Neural crest cell (in vitro differentiated cells): ENCODE results near the gene PRPF38B. TPM values are rescaled to one million over a fixed set of nuclear protein-coding genes. Genes with fewer than 3 reads are reported as not detected.

Experiments
- DNase-seq: peaks from one replicate; pipeline ENCODE4 v3.0.0; 2021; ENCODE audit warnings: low read depth, mixed read lengths, low spot score
- H3K27ac Mint-ChIP-seq: one replicate; pipeline ENCODE4 v1.8.0; 2021; ENCODE audit warnings: mild to moderate bottlenecking, mixed read lengths; ENCODE audit not compliant: unreplicated experiment
- H3K27me3 Mint-ChIP-seq: 2 replicates; pipeline ENCODE4 v1.8.0; 2021; ENCODE audit warnings: low read depth, mild to moderate bottlenecking, mixed read lengths
- H3K36me3 Mint-ChIP-seq: 2 replicates; pipeline ENCODE4 v1.8.0; 2021; ENCODE audit warnings: low read depth, mild to moderate bottlenecking, mixed read lengths
- H3K4me1 Mint-ChIP-seq: 2 replicates; pipeline ENCODE4 v1.8.0; 2021; ENCODE audit warnings: mixed read lengths
- H3K4me3 Mint-ChIP-seq: one replicate; pipeline ENCODE4 v1.8.0; 2021; ENCODE audit warnings: mild to moderate bottlenecking, mixed read lengths
- H3K9me3 Mint-ChIP-seq: 2 replicates; pipeline ENCODE4 v1.8.0; 2021; ENCODE audit warnings: mixed read lengths
- CTCF ChIP-seq: fragments of 200-600 bp; sonication (generic); conservative IDR thresholded peaks from 2 replicates; pipeline ENCODE4 v1.5.0; 2021; ENCODE audit warnings: antibody characterized with exemption, mild to moderate bottlenecking
- total RNA-seq: library from RNA; stranded (reverse); gene quantifications from 2 replicates; pipeline ENCODE4 v1.2.1, GENCODE V29; 2021

The PRPF38B gene
- total RNA-seq, 1 donor from 2014 or later: 55.2 TPM

- DNase-seq: peak; percentile 100
- peak within 1 kb of the TSS; percentile 99 for H3K27ac Mint-ChIP-seq
- H3K36me3 Mint-ChIP-seq: no peaks in the 10 kb centered on the region
- TF ChIP-seq CTCF: peak; percentile 97
- peaks cover 17% of the 10 kb centered on the region for H3K4me1 Mint-ChIP-seq
- peak within 1 kb of the TSS; percentile 98 for H3K4me3 Mint-ChIP-seq
- H3K9me3 Mint-ChIP-seq: peaks cover 3% of the 10 kb centered on the region
- no peaks in the 10 kb centered on the region for H3K27me3 Mint-ChIP-seq
Measured at GRCh38 chr1:108746382-108747170, 54.5 kb downstream of the PRPF38B start, which contains the start of gene STXBP3. Gene STXBP3, plus strand, starts transcription at chr1:108746674. Its CDS starts 64 bp downstream, at chr1:108746738.

DNA sequence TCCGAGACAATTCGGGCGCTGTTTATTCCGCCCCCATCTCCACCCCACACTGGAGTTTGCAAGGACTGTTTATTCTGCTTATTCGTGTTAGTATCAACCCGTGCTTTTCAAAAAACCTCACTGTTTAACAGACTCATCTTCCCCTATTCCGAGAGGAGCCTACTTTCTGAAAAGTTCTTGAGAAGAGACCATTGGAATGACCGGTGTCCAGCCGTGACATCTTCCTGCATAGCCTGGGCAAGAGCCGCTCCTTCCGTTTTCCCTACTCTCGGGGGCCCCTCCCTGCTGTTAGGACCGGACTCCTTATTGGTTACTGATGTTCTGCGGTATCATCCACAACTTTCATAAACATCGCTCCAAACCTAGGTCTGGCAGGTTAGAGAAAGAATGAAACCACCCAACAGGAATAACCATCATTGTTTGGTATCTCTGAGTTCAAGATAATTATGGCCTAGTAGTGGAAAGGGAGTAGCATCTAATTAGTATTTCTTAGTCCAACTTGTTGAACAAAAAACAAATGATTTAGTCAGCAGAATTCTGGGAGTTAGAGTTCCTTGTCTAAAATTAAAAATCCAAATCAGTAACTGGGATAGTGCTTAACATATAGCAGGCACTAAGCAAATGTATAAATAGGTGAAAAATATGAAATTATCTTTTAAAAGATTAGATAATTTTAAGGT lies 55.2 kb downstream of the PRPF38B start:
- Mint-ChIP-seq H3K4me1 (peaks cover 17% of the 10 kb centered on the region), H3K9me3 (peaks cover 3% of the 10 kb centered on the region), H3K36me3 (no peaks in the 10 kb centered on the region), H3K4me3 (peak overlapping the region; percentile 97), H3K27me3 (no peaks in the 10 kb centered on the region), H3K27ac (peak overlapping the region; percentile 98)
- DNase-seq: peak; percentile 58
- TF ChIP-seq CTCF: no peak

GRCh38 chr1:108747898-108748297 lies 55.8 kb downstream of the PRPF38B start:
- no peak for DNase-seq
- no peaks in the 10 kb centered on the region for H3K27me3 Mint-ChIP-seq
- H3K4me1 Mint-ChIP-seq: peaks cover 17% of the 10 kb centered on the region
- H3K4me3 Mint-ChIP-seq: peak overlapping the region; percentile 14
- no peak for TF ChIP-seq CTCF
- peaks cover 3% of the 10 kb centered on the region for H3K9me3 Mint-ChIP-seq
- no peaks in the 10 kb centered on the region for H3K36me3 Mint-ChIP-seq
- H3K27ac Mint-ChIP-seq: no peak overlapping the region

DNA sequence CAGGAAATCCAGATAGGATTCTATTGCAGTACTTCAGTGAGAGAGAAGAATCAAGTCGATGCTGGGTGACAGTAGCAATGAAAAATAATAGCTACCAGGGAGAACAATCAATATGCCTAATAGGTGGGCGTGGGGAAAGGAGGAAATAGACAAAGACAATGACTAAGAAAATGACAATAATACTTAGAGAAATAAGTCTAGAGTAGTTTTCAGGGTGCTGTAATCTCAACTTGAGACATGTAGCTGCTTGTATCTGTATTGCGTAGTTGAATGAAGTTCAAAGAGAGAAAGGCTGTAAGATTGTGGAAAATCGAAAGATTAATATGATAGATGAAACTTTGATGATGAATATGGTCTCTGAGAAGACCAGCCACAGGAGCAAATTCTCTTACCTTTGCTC lies 57.0 kb downstream of the PRPF38B start:
- DNase-seq: no peak
- no peak for TF ChIP-seq CTCF
- H3K4me3 Mint-ChIP-seq: peak overlapping the region; percentile 18
- H3K4me1 Mint-ChIP-seq: peaks cover 17% of the 10 kb centered on the region
- no peaks in the 10 kb centered on the region for H3K36me3 Mint-ChIP-seq
- peaks cover 3% of the 10 kb centered on the region for H3K9me3 Mint-ChIP-seq
- no peak overlapping the region for H3K27ac Mint-ChIP-seq
- no peaks in the 10 kb centered on the region for H3K27me3 Mint-ChIP-seq

- peaks cover 3% of the 10 kb centered on the region for H3K9me3 Mint-ChIP-seq
- no peak for TF ChIP-seq CTCF
- peak overlapping the region; percentile 60 for H3K4me3 Mint-ChIP-seq
- peaks cover 17% of the 10 kb centered on the region for H3K4me1 Mint-ChIP-seq
- no peaks in the 10 kb centered on the region for H3K27me3 Mint-ChIP-seq
- DNase-seq: no peak
- H3K36me3 Mint-ChIP-seq: no peaks in the 10 kb centered on the region
- no peak overlapping the region for H3K27ac Mint-ChIP-seq
Measured at GRCh38 chr1:108750476-108751181, 58.5 kb downstream of the PRPF38B start.
